CD4-positive, alpha-beta T cell treated with Interleukin-17A for 4 hours (primary cell): ENCODE measurements around the gene PRKCH.

Experiments used
- DNase-seq: peaks from one replicate; pipeline ENCODE4 v3.0.0-alpha.2; 2020; ENCODE audit warnings: mixed read lengths

Gene PRKCH

GRCh38 chr14:61396694-61397093 lies 75.3 kb downstream of the PRKCH start:
- DNase-seq: no peak

GRCh38 chr14:61397615-61398014 lies 76.2 kb downstream of the PRKCH start:
- DNase-seq: no peak

GRCh38 chr14:61398221-61398620 lies 76.8 kb downstream of the PRKCH start:
- DNase-seq: no peak

- no peak for DNase-seq
These were observed 78.0 kb downstream of the PRKCH start for GRCh38 chr14:61399365-61399764.

GRCh38 chr14:61401461-61401860 lies 80.1 kb downstream of the PRKCH start:
- DNase-seq: no peak

- DNase-seq: peak; percentile 37
These were observed 82.0 kb downstream of the PRKCH start for GRCh38 chr14:61403411-61403810.

- DNase-seq: no peak
These were observed 83.3 kb downstream of the PRKCH start for GRCh38 chr14:61404637-61405036.

- no peak for DNase-seq
These were observed 84.8 kb downstream of the PRKCH start for GRCh38 chr14:61406198-61406597.

- peak; percentile 43 for DNase-seq
These were observed 85.3 kb downstream of the PRKCH start for GRCh38 chr14:61406675-61407074.

- DNase-seq: no peak
These were observed 87.1 kb downstream of the PRKCH start for GRCh38 chr14:61408498-61408897.

GRCh38 chr14:61409782-61410181 lies 88.4 kb downstream of the PRKCH start:
- no peak for DNase-seq

- DNase-seq: peak; percentile 42
These were observed 94.6 kb downstream of the PRKCH start for GRCh38 chr14:61415934-61416333.

GRCh38 chr14:61416591-61416990 lies 95.2 kb downstream of the PRKCH start:
- no peak for DNase-seq

- no peak for DNase-seq
These were observed 95.8 kb downstream of the PRKCH start for GRCh38 chr14:61417141-61417540.

GRCh38 chr14:61417883-61418455 lies 96.6 kb downstream of the PRKCH start:
- no peak for DNase-seq

- no peak for DNase-seq
These were observed 97.4 kb downstream of the PRKCH start for GRCh38 chr14:61418746-61419145.

- no peak for DNase-seq
These were observed 97.8 kb downstream of the PRKCH start for GRCh38 chr14:61419201-61419600.

GRCh38 chr14:61420326-61420725 lies 98.9 kb downstream of the PRKCH start:
- DNase-seq: peak; percentile 74

- DNase-seq: no peak
These were observed 100.0 kb downstream of the PRKCH start for GRCh38 chr14:61421212-61421923.

GRCh38 chr14:61426048-61426447 lies 104.7 kb downstream of the PRKCH start:
- DNase-seq: no peak

GRCh38 chr14:61428261-61428660 lies 106.9 kb downstream of the PRKCH start:
- DNase-seq: no peak

GRCh38 chr14:61429316-61429715 lies 107.9 kb downstream of the PRKCH start:
- no peak for DNase-seq

- DNase-seq: no peak
These were observed 108.8 kb downstream of the PRKCH start for GRCh38 chr14:61430066-61430757.

GRCh38 chr14:61433169-61433568 lies 111.8 kb downstream of the PRKCH start:
- DNase-seq: no peak
